HG03097 (cell line): ENCODE data around the gene FAM168A.

Source experiments
- ATAC-seq: cut with Tn5 transposase; IDR thresholded peaks from one replicate; pipeline ENCODE4 v1.9.1; 2021; ENCODE audit not compliant: unreplicated experiment, low FRiP score

Gene FAM168A

GRCh38 chr11:73405146-73405510 is 192.8 kb downstream of the FAM168A start:
- ATAC-seq, result no peak

- no peak for ATAC-seq
Measured at GRCh38 chr11:73404506-73405145, 193.3 kb downstream of the FAM168A start.

DNA sequence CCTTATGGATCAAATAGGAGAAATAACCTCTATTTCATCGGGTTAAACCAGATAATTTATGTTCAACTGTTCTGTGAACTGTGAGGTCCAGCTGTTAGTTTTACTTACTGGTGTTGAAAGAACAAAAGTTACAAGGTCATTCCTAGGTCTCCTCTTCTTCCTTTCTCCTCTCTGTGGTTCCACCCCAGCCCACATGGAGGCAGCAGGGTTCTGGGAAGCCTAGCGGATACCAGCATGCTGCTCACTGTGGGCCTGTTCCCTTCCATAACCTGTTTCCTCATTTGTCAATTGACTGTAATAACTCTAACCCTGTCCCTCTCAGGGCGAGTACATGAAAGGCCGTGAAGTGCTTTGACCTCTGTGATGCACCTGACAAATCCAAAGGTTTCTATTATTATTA is 193.9 kb downstream of the FAM168A start:
- no peak for ATAC-seq

GRCh38 chr11:73403541-73403940 is 194.4 kb downstream of the FAM168A start:
- no peak for ATAC-seq

- ATAC-seq, result no peak
Measured at GRCh38 chr11:73402834-73403185, 195.1 kb downstream of the FAM168A start.

DNA sequence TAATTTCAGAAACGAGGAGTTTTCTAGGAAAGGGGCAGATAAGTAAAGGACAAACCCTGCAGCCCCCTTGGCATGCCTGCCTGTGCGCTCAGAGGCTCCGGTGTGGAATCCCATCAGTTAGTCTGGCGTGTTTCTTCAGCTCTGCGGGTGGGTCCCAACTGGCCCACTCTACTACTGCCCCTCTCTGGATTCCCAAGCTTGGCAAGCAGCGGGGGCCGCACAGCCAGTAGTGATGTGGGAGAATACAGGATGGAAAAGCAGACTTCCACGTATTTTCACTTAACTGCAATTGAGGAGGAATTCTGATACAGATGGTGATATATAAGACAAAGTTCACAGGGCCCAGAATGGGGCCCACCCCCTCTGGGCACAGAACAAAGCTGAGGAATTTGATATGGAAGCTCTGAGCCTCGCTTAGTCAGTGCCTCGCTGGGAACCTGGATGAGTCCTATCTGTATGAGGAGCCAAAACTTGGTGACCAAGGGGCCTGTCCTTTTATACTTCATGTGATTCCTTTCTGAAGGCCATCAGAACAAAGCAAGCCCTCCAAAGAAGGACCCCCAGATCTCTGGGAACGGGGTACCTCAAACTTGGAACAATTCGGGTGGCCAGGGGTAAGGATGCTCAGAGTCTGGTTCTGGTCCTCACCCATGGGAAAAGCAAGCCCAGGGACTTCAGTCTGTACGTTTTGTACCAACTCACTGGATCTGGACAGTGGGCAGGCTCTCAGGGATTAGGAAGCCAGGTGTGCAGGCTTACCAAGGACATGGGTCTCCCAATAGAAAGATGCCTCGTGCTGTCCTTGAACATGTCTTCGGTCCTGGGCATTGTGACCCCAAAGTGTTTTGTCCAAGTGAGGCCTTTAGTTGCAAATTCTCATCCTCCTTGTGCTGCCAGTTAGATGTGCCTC is 195.7 kb downstream of the FAM168A start:
- no peak for ATAC-seq

DNA sequence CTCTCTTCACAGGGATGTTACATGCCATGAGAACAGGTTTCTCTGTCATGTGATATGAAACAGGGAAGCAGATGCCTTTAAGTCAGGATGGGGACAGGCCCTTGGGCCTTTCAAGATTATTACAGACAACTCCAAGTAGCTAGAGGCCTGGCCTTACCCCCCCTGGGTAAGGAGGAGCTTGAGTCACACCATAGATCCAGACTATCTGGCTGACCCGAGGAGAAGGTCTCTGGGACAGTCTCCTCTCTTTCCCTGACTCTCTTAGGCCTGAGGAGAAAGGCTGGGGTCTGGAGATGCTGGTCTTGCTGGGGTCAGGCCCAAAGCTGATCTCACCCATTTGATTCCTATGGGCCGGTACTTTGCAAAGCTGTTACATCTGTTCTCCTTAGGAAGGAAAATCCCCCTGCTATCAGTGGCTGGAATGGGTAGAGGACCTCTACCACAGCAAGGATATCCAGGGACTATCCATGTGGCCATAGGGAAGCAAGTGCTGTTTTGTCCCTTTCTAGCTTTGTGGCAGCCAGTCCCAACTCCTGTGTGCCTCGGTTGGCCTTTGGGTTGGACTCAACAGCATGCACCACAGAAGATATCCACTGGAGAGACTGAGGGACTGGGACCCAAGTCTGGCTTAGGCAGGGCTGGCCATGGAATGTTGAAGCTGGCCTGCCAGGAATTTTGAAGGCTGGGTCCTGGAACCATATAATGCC is 196.5 kb downstream of the FAM168A start:
- ATAC-seq, result no peak

- no peak for ATAC-seq
Measured at GRCh38 chr11:73400293-73400692, 197.6 kb downstream of the FAM168A start.

- no peak for ATAC-seq
Measured at GRCh38 chr11:73399636-73400035, 198.3 kb downstream of the FAM168A start.

- no peak for ATAC-seq
Measured at GRCh38 chr11:73399159-73399590, 198.7 kb downstream of the FAM168A start.

DNA sequence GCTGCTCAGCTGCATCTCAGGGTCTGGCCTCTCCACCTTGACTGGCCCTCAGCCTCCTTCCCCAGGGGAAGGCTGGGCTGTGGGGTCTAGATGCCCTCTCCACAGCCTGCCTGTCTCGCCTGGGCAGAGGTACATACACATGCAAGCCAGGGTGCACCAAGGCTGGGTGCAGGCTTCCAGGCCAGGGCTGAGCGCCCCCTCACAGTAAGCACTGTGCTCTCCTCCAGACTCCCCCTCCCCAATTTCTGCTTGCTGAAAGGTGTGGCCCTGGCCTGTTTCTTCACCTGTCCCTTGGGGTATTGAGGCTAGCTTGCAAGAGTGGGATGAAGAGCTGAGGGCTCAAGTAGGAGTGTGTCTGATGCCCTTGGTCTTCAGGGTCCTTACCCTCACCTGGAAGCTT is 199.2 kb downstream of the FAM168A start:
- ATAC-seq, result no peak

GRCh38 chr11:73398132-73398526 is 199.8 kb downstream of the FAM168A start:
- ATAC-seq, result no peak

- ATAC-seq, result no peak
Measured at GRCh38 chr11:73397468-73398131, 200.3 kb downstream of the FAM168A start.

DNA sequence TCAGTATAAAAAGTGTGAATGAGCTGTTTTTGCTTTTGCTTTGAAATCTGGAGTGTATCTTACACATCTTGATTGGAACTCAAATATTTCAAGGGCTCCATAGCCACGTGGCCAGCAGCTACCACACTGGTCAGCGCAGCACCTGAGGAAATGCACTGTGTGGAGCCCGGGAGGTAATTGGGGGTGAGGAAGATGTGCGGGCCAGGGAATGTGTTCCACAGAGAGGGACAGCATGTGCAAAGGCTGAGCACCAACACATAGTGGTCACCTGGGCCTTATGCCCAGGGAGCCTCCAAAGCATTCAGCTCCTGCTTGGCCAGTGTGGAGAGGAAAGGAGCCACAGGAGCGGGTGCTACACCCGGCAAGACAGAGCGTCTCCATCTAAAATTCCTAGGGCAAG is 200.9 kb downstream of the FAM168A start:
- ATAC-seq, result no peak

DNA sequence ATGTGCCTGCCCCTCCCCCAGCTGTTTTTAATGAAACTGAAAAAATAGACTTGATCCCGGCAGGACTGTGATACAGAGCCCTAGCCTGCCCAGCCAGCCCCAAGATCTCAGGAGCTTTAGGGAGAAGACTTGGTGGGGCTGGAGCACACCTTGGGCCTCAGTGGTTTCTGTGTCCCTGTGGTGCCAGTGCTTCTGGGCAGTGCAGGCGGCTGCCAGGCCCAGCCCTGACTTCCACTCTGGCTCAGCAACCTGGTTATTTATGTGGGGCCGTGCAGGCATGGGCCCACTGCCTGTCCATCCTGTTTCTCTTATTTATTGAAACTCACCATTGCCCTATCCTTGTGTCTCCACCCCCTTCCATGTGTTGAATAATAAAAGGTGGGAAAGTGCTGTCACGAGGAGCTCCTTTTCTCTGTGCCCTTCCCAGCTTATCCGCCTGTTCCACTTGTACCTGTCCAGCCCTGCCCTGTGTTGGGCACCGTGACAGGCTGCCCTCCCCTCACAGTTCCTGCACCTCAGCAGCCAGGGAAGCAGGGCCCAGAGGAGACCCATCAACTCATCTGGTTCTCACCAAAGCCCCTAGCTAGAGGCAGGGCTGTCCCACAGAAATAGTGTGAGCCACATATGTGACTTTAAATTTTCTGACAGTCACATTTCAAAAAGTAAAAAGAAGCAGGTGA is 201.5 kb downstream of the FAM168A start:
- no peak for ATAC-seq

GRCh38 chr11:73395297-73396208 is 202.4 kb downstream of the FAM168A start:
- no peak for ATAC-seq

- ATAC-seq, result no peak
Measured at GRCh38 chr11:73394416-73395296, 203.3 kb downstream of the FAM168A start.
